CD14-positive monocyte (primary cell): ENCODE data around the gene SF3B4. TPM values are rescaled to one million over a fixed set of nuclear protein-coding genes. Genes with fewer than 3 reads are reported as not detected.
"Not testable (repeated sequence)": the region's sequence is repeated elsewhere in the genome, so short reads cannot be mapped to it uniquely, and the experiment has no call there.

ENCODE experiments used
- DNase-seq, 3 donors: peaks; one replicate each; pipeline ENCODE4 v3.0.0-alpha.2; 2011 to 2022
- H2AFZ ChIP-seq: 2 replicates; pipeline ENCODE4 v1.6.0; 2012; ENCODE audit warnings: mild to moderate bottlenecking, low read depth, low read length, inconsistent platforms; ENCODE audit not compliant: insufficient read depth, poor library complexity, severe bottlenecking
- H3K27ac ChIP-seq, 2 donors: 1 replicate in 1 of 2; 2 replicates in 1 of 2; pipeline ENCODE4 v1.5.1; 2012 to 2013; ENCODE audit warnings: low read length in 2 of 2, control low read depth in 1 of 2, inconsistent platforms in 1 of 2, low read depth in 1 of 2, mild to moderate bottlenecking in 1 of 2
- H3K27me3 ChIP-seq, 2 donors: one replicate each; pipeline versions ENCODE4 v1.6.0 to v1.6.1; 2011 to 2013; ENCODE audit warnings: low read length in 2 of 2; ENCODE audit not compliant: control insufficient read depth in 2 of 2, insufficient read depth in 2 of 2
- H3K36me3 ChIP-seq, 2 donors: replicated peaks in 1 of 2; 1 replicate in 1 of 2; 2 replicates in 1 of 2; pipeline versions ENCODE4 v1.5.1 to v1.6.1; 2012 to 2013; ENCODE audit warnings: low read length in 2 of 2, control low read depth in 1 of 2, inconsistent platforms in 1 of 2, mild to moderate bottlenecking in 1 of 2; ENCODE audit not compliant: insufficient read depth in 2 of 2, control insufficient read depth in 1 of 2
- H3K4me1 ChIP-seq, 2 donors: 1 replicate in 1 of 2; 2 replicates in 1 of 2; pipeline versions ENCODE4 v1.5.1 to v1.6.1; 2012 to 2013; ENCODE audit warnings: low read length in 2 of 2, control low read depth in 1 of 2, inconsistent platforms in 1 of 2, mild to moderate bottlenecking in 1 of 2, moderate library complexity in 1 of 2; ENCODE audit not compliant: insufficient read depth in 2 of 2, control insufficient read depth in 1 of 2
- H3K4me2 ChIP-seq: replicated peaks from 2 replicates; pipeline ENCODE3; 2012; ENCODE audit warnings: low read length, moderate library complexity, mild to moderate bottlenecking; ENCODE audit not compliant: poor library complexity, severe bottlenecking; ENCODE audit errors: extremely low read depth
- H3K4me3 ChIP-seq, 3 experiments: fragments of 200-600 bp in 1 of 3; sonication (generic) in 1 of 3; replicated peaks in 1 of 3; 1 replicate in 2 of 3; 2 replicates in 1 of 3; pipeline ENCODE4 v1.5.1; 2011 to 2013; ENCODE audit warnings: low read length in 3 of 3, mild to moderate bottlenecking in 3 of 3, control low read depth in 2 of 3, low read depth in 2 of 3, inconsistent platforms in 1 of 3, moderate library complexity in 1 of 3
- H3K79me2 ChIP-seq: 2 replicates; pipeline ENCODE4 v1.6.0; 2012; ENCODE audit warnings: mild to moderate bottlenecking, control low read depth, inconsistent platforms, low read length, moderate library complexity; ENCODE audit not compliant: insufficient read depth
- H3K9ac ChIP-seq: 2 replicates; pipeline ENCODE4 v1.6.0; 2017; ENCODE audit warnings: low read length, mild to moderate bottlenecking; ENCODE audit not compliant: insufficient read depth, poor library complexity, severe bottlenecking
- H3K9me3 ChIP-seq, 2 donors: replicated peaks in 1 of 2; 1 replicate in 1 of 2; 2 replicates in 1 of 2; pipeline versions ENCODE4 v1.5.1 to v1.6.1; 2012 to 2013; ENCODE audit warnings: low read length in 2 of 2, control low read depth in 1 of 2; ENCODE audit not compliant: control insufficient read depth in 1 of 2, insufficient read depth in 1 of 2
- H4K20me1 ChIP-seq: 2 replicates; pipeline ENCODE4 v1.6.0; 2012; ENCODE audit warnings: mild to moderate bottlenecking, low read length, control low read depth, moderate library complexity; ENCODE audit not compliant: insufficient read depth
- H3K27ac Mint-ChIP-seq, 7 donors: one replicate each; pipeline ENCODE4 v1.8.0; 2020; ENCODE audit warnings: mild to moderate bottlenecking in 7 of 7, mixed read lengths in 7 of 7, moderate library complexity in 6 of 7, inconsistent platforms in 2 of 7
- H3K27me3 Mint-ChIP-seq, 3 donors: one replicate each; pipeline ENCODE4 v1.8.0; 2021 to 2022; ENCODE audit warnings: low read depth in 3 of 3, mild to moderate bottlenecking in 3 of 3, mixed read lengths in 3 of 3, moderate library complexity in 3 of 3, inconsistent platforms in 1 of 3
- H3K36me3 Mint-ChIP-seq, 2 donors: one replicate each; pipeline ENCODE4 v1.8.0; 2020; ENCODE audit warnings: mixed read lengths in 2 of 2, inconsistent platforms in 1 of 2, mild to moderate bottlenecking in 1 of 2
- H3K4me1 Mint-ChIP-seq: one replicate; pipeline ENCODE4 v1.8.0; 2020; ENCODE audit warnings: mild to moderate bottlenecking, mixed read lengths
- H3K4me3 Mint-ChIP-seq, 2 donors: one replicate each; pipeline ENCODE4 v1.8.0; 2020; ENCODE audit warnings: mild to moderate bottlenecking in 2 of 2, mixed read lengths in 2 of 2, moderate library complexity in 1 of 2
- H3K9me3 Mint-ChIP-seq, 7 donors: one replicate each; pipeline ENCODE4 v1.8.0; 2020 to 2022; ENCODE audit warnings: mixed read lengths in 7 of 7, mild to moderate bottlenecking in 6 of 7, moderate library complexity in 6 of 7, inconsistent platforms in 2 of 7
- CTCF ChIP-seq: fragments of 200-600 bp; IDR thresholded peaks from one replicate; pipeline ENCODE4 v1.8.0; 2022; ENCODE audit warnings: antibody characterized with exemption, mild to moderate bottlenecking
- WGBS: methylation state at CpG from one replicate; pipeline ENCODE4 v1.1.5; 2013; ENCODE audit warnings: missing lambda C conversion rate; ENCODE audit not compliant: insufficient coverage; 5-methylcytosine and 5-hydroxymethylcytosine counted together
- intact Hi-C, 2 donors: fragments of 100-400 bp; cut with micrococcal nuclease; formaldehyde crosslinking; loops; one replicate each; pipeline versions ENCODE4 v1.15.0 to v1.15.1; 2023
- polyA plus RNA-seq, 3 donors: library from polyadenylated mRNA; depleted of rRNA in 1 of 3; unstranded in 2 of 3; stranded (reverse) in 1 of 3; fragments of 300-500 nt in 2 of 3; fragments of >200 nt in 1 of 3; fragmentation: Illumina TruSeq in 2 of 3; gene quantifications; 1 replicate in 2 of 3; 2 replicates in 1 of 3; pipeline ENCODE4 v1.2.3, GENCODE V29; 2012 to 2021

The SF3B4 gene
- polyA plus RNA-seq, 3 donors, result 52.2 to 78.6 (median 64.6) TPM

GRCh38 chr1:149886396-149887195 is 41.0 kb downstream of the SF3B4 start:
- intact Hi-C loops, result loop anchor here in 1 of 2 donors (2.0 kb wide), 1 partner anchor 42 kb away; no protein-coding TSS in a partner anchor
- peak overlapping the region; percentile 86 for H3K9ac ChIP-seq
- DNase-seq, result peak; percentile 97 to 99 (median 98)
- no peak overlapping the region for H2AFZ ChIP-seq
- Mint-ChIP-seq H3K27me3 (peaks cover 0 to 2% (median 0%) of the 10 kb centered on the region in 3 donors), H3K27ac (no peak overlapping the region), H3K4me1 (peaks cover 7% of the 10 kb centered on the region), H3K36me3 (peaks cover 0 to 3% of the 10 kb centered on the region in 2 donors), H3K4me3 (no peak overlapping the region), H3K9me3 (peaks cover 0 to 3% (median 0%) of the 10 kb centered on the region in 7 donors)
- no peaks in the 10 kb centered on the region for H3K27me3 ChIP-seq
- H3K4me1 ChIP-seq, result peaks cover 32 to 39% of the 10 kb centered on the region in 2 donors
- under 1% methylated on average over 57 of the region's 62 CpGs for WGBS
- no peak for TF ChIP-seq CTCF
- no peaks in the 10 kb centered on the region for H3K36me3 ChIP-seq
- H3K4me2 ChIP-seq, result peak overlapping the region; percentile 78
- peak overlapping the region; percentile 59 to 99 (median 79) for H3K4me3 ChIP-seq
- peaks cover 43% of the 10 kb centered on the region for H4K20me1 ChIP-seq
- no peaks in the 10 kb centered on the region for H3K9me3 ChIP-seq
- H3K27ac ChIP-seq, result peak overlapping the region; percentile 96 to 97
- H3K79me2 ChIP-seq, result peaks cover 13% of the 10 kb centered on the region

- not testable (repeated sequence) for H3K9me3 Mint-ChIP-seq, H2AFZ ChIP-seq, H3K36me3 Mint-ChIP-seq, H3K36me3 ChIP-seq, H3K9me3 ChIP-seq, H3K4me3 Mint-ChIP-seq, H3K27me3 Mint-ChIP-seq, H3K4me1 Mint-ChIP-seq, H3K27me3 ChIP-seq, H3K27ac Mint-ChIP-seq
- intact Hi-C loops, result loop anchor here in 1 of 2 donors (2.0 kb wide), 1 partner anchor 43 kb away; no protein-coding TSS in a partner anchor
- Histone ChIP-seq H3K4me3 (peak overlapping the region; percentile 59 to 99 (median 79)), H3K27ac (peak overlapping the region; percentile 96 to 97), H3K9ac (peak overlapping the region; percentile 86), H3K4me2 (peak overlapping the region; percentile 78), H4K20me1 (peaks cover 43% of the 10 kb centered on the region), H3K4me1 (peaks cover 32 to 39% of the 10 kb centered on the region in 2 donors), H3K79me2 (peaks cover 13% of the 10 kb centered on the region)
- WGBS, result 2% methylated on average over 9 of the region's 19 CpGs
- peak in 1 of 3 donors; percentile 25 for DNase-seq
Observed at GRCh38 chr1:149886121-149886395, 41.5 kb downstream of the SF3B4 start.
